ENCODE results near the gene ARHGEF39. TPM values are rescaled to one million over a fixed set of nuclear protein-coding genes. Genes with fewer than 3 reads are reported as not detected.

ARHGEF39 gene
- total and polyA plus RNA-seq, 2 experiments from 2014 or later: 5.2 to 9.4 TPM

DNA sequence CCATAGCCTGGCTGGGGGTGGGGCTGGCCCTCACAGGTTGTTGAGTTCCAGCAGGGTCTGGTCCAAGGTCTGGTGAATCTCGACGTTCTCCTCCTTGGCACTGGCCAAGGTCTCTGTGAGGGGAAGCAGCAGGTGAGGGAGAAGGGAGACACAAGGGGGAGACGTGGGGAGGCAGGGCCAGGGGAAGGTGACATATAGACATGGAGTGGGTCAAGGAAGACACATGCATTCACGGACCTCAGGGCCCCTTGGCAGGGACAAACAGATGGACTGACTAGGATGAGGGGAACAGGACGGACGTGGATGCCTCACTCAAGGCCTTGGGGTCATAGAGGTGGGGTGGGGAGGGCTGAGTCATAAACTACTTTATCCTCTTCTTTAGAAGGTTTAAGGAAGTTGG lies 17.1 kb upstream of the ARHGEF39 start:
- H3K4me3 ChIP-seq: no peak overlapping the region
- no peak overlapping the region for H2AFZ ChIP-seq
- no peaks in the 10 kb centered on the region for H3K9me2 ChIP-seq (replicated peaks; ENCODE audit: insufficient read depth)
- no peaks in the 10 kb centered on the region for H3K79me2 ChIP-seq
- no peaks in the 10 kb centered on the region for H3K27me3 ChIP-seq
- TF ChIP-seq EZH2 (IDR thresholded peaks at IDR 0.05; ENCODE audit: borderline replicate concordance): no peak
- TF ChIP-seq, protein P1, sequence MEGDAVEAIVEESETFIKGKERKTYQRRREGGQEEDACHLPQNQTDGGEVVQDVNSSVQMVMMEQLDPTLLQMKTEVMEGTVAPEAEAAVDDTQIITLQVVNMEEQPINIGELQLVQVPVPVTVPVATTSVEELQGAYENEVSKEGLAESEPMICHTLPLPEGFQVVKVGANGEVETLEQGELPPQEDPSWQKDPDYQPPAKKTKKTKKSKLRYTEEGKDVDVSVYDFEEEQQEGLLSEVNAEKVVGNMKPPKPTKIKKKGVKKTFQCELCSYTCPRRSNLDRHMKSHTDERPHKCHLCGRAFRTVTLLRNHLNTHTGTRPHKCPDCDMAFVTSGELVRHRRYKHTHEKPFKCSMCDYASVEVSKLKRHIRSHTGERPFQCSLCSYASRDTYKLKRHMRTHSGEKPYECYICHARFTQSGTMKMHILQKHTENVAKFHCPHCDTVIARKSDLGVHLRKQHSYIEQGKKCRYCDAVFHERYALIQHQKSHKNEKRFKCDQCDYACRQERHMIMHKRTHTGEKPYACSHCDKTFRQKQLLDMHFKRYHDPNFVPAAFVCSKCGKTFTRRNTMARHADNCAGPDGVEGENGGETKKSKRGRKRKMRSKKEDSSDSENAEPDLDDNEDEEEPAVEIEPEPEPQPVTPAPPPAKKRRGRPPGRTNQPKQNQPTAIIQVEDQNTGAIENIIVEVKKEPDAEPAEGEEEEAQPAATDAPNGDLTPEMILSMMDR (IDR thresholded peaks at IDR 0.05; ENCODE audit: poor library complexity): no peak
- TF ChIP-seq EZH2phosphoT487 (IDR thresholded peaks at IDR 0.05; ENCODE audit: low read depth, severe bottlenecking, unreplicated experiment): no peak
- no peaks in the 10 kb centered on the region for H3K4me1 ChIP-seq (ENCODE audit: insufficient read depth)
- no peak overlapping the region for H3K27ac ChIP-seq
- 82% methylated on average over 6 of the region's 6 CpGs for WGBS (ENCODE audit: low lambda C conversion rate, missing lambda C conversion rate)
- no peak overlapping the region for H3K4me2 ChIP-seq
- H3K9me3 ChIP-seq (ENCODE audit: low read depth): no peaks in the 10 kb centered on the region
- no peaks in the 10 kb centered on the region for H3K36me3 ChIP-seq (replicated peaks; ENCODE audit: insufficient read depth, low read depth)
- no peak for DNase-seq (ENCODE audit: low spot score)
- H4K20me1 ChIP-seq (ENCODE audit: insufficient read depth, poor library complexity, severe bottlenecking): no peaks in the 10 kb centered on the region

DNA sequence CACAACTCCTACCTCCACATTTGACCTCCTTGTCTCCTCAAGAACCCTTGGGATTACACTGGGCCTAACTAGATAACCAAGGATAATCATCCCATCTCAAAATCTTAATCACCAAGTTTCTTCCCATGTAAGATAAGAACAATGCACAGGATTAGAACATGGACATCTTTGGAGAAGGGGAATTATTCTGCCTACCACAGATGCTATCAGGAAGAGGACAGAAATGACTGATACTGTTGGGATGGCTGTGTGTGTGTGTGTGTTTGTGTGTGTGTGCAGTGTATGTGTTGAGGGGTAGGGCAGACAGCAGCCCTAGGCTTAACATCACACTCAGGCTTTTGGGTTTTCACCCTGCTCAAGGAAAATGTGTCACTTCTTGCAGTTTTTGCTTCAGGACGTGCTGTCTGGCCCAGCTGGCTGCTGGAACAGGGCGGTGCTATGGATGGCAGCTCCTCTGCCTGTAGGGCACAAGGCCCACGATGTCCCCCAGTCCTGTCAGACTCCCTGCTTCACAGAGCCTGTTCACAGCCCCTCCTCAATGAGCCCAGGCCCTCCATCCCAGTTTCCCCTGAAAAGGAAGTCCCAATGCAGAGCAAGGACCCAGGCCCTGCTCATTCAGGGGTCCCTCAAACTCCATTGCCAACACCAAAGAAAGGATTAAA lies 16.5 kb upstream of the ARHGEF39 start:
- no peak for DNase-seq (ENCODE audit: low spot score)
- H3K9me3 ChIP-seq (ENCODE audit: low read depth): no peaks in the 10 kb centered on the region
- no peaks in the 10 kb centered on the region for H3K4me1 ChIP-seq (ENCODE audit: insufficient read depth)
- 67% methylated on average over 3 of the region's 3 CpGs for WGBS (ENCODE audit: low lambda C conversion rate, missing lambda C conversion rate)
- TF ChIP-seq, protein P1 (IDR thresholded peaks at IDR 0.05; ENCODE audit: poor library complexity): no peak
- TF ChIP-seq EZH2 (IDR thresholded peaks at IDR 0.05; ENCODE audit: borderline replicate concordance) (no peak), EZH2phosphoT487 (IDR thresholded peaks at IDR 0.05; ENCODE audit: low read depth, severe bottlenecking, unreplicated experiment) (no peak)
- no peak overlapping the region for H2AFZ ChIP-seq
- H3K4me2 ChIP-seq: no peak overlapping the region
- H3K27ac ChIP-seq: no peak overlapping the region
- H3K79me2 ChIP-seq: no peaks in the 10 kb centered on the region
- no peaks in the 10 kb centered on the region for H3K9me2 ChIP-seq (replicated peaks; ENCODE audit: insufficient read depth)
- no peaks in the 10 kb centered on the region for H3K36me3 ChIP-seq (replicated peaks; ENCODE audit: insufficient read depth, low read depth)
- H3K27me3 ChIP-seq: no peaks in the 10 kb centered on the region
- H3K4me3 ChIP-seq: no peak overlapping the region
- no peaks in the 10 kb centered on the region for H4K20me1 ChIP-seq (ENCODE audit: insufficient read depth, poor library complexity, severe bottlenecking)

DNA sequence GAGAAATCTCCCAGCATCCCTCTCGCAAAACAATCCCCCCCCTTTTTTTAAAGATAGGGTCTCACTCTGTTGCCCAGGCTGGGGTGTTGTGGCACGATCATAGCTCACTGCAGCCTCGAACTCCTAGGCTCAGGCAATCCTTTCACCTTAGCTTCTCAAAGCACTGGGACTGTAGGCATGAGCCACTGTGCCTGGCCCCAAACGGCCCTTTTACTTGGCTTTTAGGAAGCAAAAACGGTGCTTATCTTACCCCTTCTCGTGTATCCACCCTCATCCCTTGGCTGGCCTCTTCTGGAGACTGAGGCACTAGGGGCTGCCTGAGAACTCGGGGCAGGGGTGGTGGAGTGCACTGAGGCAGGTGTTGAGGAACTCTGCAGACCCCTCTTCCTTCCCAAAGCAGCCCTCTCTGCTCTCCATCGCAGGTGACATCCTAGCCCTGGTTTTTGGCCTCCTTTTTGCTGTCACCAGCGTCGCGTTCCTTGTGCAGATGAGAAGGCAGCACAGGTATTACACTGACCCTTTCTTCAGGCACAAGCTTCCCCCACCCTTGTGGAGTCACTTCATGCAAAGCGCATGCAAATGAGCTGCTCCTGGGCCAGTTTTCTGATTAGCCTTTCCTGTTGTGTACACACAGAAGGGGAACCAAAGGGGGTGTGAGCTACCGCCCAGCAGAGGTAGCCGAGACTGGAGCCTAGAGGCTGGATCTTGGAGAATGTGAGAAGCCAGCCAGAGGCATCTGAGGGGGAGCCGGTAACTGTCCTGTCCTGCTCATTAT lies 15.5 kb upstream of the ARHGEF39 start:
- H2AFZ ChIP-seq: no peak overlapping the region
- H3K4me2 ChIP-seq: no peak overlapping the region
- no peak for DNase-seq (ENCODE audit: low spot score)
- WGBS (ENCODE audit: low lambda C conversion rate, missing lambda C conversion rate): 47% methylated on average over 15 of the region's 15 CpGs
- no peaks in the 10 kb centered on the region for H3K9me2 ChIP-seq (replicated peaks; ENCODE audit: insufficient read depth)
- H3K4me3 ChIP-seq: no peak overlapping the region
- H3K79me2 ChIP-seq: no peaks in the 10 kb centered on the region
- no peaks in the 10 kb centered on the region for H3K27me3 ChIP-seq
- TF ChIP-seq EZH2phosphoT487 (IDR thresholded peaks at IDR 0.05; ENCODE audit: low read depth, severe bottlenecking, unreplicated experiment) (no peak), EZH2 (IDR thresholded peaks at IDR 0.05; ENCODE audit: borderline replicate concordance) (no peak)
- TF ChIP-seq, protein P1 (IDR thresholded peaks at IDR 0.05; ENCODE audit: poor library complexity): no peak
- H4K20me1 ChIP-seq (ENCODE audit: insufficient read depth, poor library complexity, severe bottlenecking): no peaks in the 10 kb centered on the region
- H3K36me3 ChIP-seq (replicated peaks; ENCODE audit: insufficient read depth, low read depth): no peaks in the 10 kb centered on the region
- no peaks in the 10 kb centered on the region for H3K4me1 ChIP-seq (ENCODE audit: insufficient read depth)
- no peaks in the 10 kb centered on the region for H3K9me3 ChIP-seq (ENCODE audit: low read depth)
- H3K27ac ChIP-seq: no peak overlapping the region

Data from hepatocyte (in vitro differentiated cells).